ENCODE data around the gene TRIM2.

Gene TRIM2

DNA sequence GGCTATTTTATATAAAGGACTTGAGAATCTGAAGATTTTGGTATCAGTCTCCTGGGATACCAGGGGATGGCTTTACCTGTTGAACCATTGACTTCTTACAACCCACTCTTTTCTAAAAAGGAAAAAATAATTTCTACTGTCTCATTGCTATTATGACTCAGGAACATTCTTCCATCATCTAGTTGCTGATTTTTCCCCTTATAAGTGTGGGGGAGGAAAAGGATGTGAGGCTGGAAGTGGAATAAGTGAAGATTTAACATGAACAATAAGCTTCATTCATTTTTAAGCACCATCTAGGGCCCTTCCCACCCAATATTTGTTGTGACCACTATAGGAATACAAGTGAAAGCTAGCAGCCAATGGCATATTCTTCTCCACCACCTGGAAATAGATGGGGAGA, 129.6 kb downstream of the TRIM2 start:
- H3K4me3 ChIP-seq (ENCODE audit: low read depth, low read length) = no peak overlapping the region
- TF ChIP-seq, protein P1, sequence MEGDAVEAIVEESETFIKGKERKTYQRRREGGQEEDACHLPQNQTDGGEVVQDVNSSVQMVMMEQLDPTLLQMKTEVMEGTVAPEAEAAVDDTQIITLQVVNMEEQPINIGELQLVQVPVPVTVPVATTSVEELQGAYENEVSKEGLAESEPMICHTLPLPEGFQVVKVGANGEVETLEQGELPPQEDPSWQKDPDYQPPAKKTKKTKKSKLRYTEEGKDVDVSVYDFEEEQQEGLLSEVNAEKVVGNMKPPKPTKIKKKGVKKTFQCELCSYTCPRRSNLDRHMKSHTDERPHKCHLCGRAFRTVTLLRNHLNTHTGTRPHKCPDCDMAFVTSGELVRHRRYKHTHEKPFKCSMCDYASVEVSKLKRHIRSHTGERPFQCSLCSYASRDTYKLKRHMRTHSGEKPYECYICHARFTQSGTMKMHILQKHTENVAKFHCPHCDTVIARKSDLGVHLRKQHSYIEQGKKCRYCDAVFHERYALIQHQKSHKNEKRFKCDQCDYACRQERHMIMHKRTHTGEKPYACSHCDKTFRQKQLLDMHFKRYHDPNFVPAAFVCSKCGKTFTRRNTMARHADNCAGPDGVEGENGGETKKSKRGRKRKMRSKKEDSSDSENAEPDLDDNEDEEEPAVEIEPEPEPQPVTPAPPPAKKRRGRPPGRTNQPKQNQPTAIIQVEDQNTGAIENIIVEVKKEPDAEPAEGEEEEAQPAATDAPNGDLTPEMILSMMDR (IDR thresholded peaks at IDR 0.05; ENCODE audit: insufficient read depth, low read depth, low read length, missing control alignments) = no peak
- no peak for DNase-seq (ENCODE audit: low read depth)

DNA sequence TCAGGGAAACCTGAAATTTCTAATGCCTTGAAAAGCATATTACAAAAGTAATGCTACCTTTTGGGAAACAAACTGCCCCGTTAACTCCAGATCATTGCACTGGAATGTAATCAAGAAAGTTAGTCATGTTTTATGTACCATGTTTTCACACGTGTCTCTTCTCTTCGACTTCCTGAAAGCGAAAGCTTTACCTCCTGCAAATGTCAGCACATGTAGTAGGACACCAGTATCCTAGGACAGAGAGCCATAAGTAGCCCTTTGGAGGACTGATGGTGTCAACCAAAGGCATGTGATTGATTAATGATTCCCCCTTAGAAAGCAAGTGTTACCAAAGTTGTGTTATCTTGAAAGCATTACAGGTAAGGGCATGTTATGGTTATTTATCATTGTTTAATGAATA, 131.4 kb downstream of the TRIM2 start:
- TF ChIP-seq, protein P1 (IDR thresholded peaks at IDR 0.05; ENCODE audit: insufficient read depth, low read depth, low read length, missing control alignments) = no peak
- no peak overlapping the region for H3K4me3 ChIP-seq (ENCODE audit: low read depth, low read length)
- no peak for DNase-seq (ENCODE audit: low read depth)

DNA sequence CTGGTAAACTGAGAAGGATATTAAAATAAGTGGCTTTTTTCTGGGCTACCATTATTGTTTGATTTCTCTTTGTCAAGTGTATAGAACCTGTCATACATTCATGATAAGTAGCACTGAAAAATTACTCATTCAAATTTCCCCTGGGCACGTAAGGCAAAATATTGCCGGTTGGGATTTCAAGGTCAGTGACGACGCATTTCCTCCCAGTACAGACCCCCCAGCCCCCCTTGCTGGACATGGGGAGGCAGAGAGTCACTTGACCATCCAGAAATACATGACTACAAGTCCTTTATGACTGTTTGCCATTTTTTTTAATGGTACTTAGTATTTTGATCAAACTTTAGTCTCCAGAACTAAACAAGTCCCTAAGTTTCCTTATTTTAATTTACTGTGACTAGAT, 133.4 kb downstream of the TRIM2 start:
- no peak for DNase-seq (ENCODE audit: low read depth)
- H3K4me3 ChIP-seq (ENCODE audit: low read depth, low read length) = no peak overlapping the region
- TF ChIP-seq, protein P1 (IDR thresholded peaks at IDR 0.05; ENCODE audit: insufficient read depth, low read depth, low read length, missing control alignments) = no peak

DNA sequence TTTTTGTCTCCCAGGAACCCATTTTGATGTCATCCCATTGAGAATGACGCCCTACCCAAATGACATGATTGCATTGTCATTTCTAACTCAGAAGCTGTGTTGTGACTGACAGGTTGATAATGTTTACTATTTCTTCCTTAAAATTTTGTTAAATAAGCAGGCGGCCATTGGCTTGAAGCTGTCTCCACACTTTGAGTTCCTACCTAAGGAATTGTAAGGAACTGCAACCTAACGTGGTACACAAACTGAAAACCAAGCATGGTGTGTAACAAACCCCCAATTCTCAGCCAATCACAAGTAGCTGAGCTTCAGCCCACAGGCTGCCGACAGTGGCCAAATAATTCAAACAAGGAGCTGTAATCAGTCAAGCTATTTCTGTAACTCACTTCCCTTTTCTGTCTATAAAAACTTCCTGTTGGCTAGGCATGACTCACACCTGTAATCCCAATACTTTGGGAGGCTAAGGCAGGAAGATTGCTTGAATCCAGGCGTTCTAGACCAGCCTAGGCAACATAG, 137.4 kb downstream of the TRIM2 start:
- TF ChIP-seq, protein P1 (IDR thresholded peaks at IDR 0.05; ENCODE audit: insufficient read depth, low read depth, low read length, missing control alignments) = no peak
- peak; percentile 42 for DNase-seq (ENCODE audit: low read depth)
- no peak overlapping the region for H3K4me3 ChIP-seq (ENCODE audit: low read depth, low read length)

DNA sequence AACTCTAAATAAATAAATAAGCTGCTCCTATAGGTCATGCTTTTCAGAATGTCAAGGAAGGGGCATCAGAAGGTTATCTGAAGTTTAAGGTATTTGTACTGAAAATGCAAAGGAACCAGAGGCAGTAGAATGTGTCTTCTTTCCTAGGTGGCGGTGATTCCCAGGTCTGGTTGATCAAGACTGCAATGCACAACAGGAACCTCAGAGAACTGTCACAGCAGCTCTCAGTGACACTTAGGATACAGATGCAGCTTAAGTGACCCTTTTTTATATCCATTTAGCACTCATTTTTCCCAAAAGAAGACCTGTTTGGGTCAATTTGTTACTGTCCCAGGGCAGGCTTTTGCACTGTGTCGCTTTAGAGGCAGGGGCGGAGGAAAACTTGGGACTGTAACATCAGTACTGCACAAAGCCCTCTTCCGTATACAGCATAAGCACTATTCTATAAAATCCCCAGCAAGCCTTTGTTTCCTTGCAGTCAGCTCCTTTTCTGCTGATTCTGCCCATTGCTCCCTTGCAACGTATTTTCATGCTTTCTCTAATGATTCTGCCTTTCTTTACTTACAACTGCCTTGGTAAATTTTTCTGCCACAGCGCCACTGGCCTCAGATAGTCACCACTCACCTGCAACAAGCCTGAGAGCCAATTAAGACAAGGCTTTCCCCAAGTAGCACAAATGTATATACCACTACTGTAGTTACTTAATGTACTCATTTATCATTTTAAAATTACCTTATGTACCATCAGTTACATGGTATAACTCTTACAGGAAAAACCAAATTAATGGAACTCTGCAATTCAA, 138.7 kb downstream of the TRIM2 start:
- no peak for DNase-seq (ENCODE audit: low read depth)
- no peak overlapping the region for H3K4me3 ChIP-seq (ENCODE audit: low read depth, low read length)
- TF ChIP-seq, protein P1 (IDR thresholded peaks at IDR 0.05; ENCODE audit: insufficient read depth, low read depth, low read length, missing control alignments) = no peak

DNA sequence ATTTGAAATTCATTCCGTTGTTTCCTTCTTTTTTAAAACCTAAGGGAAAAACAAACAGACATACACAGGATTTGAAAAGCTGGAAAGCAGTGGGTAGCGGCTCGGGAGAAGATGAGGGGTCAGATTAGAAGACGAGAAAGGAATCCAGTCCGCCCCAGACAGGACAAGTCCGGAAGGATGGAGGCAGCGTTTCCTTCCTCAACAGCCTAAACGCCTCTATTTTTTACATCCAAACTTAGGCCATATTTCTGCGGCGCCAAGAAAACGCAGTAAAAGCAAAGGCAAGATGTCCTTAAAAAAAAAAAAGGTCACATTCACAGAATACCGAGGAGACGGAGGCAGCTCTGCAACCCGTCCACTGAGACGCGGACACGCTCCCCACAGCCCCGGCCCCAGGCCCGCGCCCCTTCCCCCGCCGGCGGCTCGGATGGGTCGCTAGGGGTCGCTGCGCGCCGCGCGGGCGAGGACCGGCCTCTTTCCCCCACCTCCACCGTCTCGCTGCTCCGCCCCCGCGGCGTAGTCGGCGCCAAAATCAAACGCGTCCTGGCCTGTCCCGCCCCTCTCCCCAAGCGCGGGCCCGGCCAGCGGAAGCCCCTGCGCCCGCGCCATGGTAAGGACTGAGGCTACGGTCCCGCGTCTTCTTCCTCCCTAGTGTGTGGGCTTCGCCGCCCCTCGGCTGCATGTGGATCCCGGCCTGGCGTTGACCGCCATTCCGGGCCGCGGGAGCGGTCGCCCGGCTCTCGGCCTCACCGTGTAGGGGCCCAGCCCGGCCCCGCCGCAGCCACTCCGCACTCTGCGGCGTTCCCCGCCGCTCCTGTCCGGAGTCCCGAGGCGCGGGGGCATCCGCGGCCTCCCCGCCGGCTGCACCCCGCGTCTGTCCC, 140.1 kb downstream of the TRIM2 start, which contains the start of gene MND1:
Gene MND1, plus strand, starts transcription at position 558 of the 881 bp plus-strand sequence. Its CDS starts 50 bp downstream, at position 608.
- DNase-seq (ENCODE audit: low read depth) = peak; percentile 93
- TF ChIP-seq, protein P1 (IDR thresholded peaks at IDR 0.05; ENCODE audit: insufficient read depth, low read depth, low read length, missing control alignments) = peak; percentile 92
- H3K4me3 ChIP-seq (ENCODE audit: low read depth, low read length) = peak within 1 kb of the TSS; percentile 96
